Activated CD8-positive, alpha-beta memory T cell treated with anti-CD3 and anti-CD28 coated beads, Interleukin-2, amount 50 U/mL, for 48 hours (primary cell): Measurements from ENCODE around the gene HIVEP3.

ENCODE experiments used
- DNase-seq: peaks from one replicate; pipeline ENCODE4 v3.0.0-alpha.2; 2020

The HIVEP3 gene

DNA sequence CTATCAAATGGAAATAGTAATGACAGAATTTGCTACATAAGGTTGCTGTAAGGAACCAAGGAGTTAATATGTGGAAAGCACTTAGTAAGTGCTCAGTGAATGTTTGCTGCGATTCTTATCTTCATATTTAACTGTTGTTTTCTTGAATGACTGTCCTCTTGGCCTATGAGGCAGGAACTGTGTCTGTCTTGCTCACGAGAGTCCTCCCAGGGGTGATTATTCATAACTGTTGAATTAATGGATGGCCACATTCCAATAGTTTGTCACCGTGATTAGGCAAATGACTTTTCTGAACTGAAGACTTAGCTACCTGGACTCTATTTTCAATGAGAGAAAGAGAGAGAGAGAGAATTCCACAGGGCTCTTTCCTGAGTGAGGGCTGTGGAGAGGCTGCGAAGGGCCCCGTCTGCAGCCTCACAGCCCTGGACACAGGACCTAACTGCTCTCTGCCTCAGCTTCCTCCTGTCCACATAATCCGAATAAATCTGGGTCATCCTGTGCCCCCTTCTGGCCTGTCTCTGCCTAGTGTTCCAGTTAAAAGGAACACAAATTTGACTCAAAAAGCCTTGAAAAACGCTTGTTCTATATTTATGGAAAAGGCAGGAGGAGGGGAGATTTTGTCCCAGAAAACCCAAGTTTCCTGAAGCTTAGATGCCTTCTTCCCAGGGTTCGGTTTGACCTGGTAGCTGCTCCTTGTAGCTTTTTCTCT is 442.7 kb downstream of the HIVEP3 start:
- DNase-seq = no peak

DNA sequence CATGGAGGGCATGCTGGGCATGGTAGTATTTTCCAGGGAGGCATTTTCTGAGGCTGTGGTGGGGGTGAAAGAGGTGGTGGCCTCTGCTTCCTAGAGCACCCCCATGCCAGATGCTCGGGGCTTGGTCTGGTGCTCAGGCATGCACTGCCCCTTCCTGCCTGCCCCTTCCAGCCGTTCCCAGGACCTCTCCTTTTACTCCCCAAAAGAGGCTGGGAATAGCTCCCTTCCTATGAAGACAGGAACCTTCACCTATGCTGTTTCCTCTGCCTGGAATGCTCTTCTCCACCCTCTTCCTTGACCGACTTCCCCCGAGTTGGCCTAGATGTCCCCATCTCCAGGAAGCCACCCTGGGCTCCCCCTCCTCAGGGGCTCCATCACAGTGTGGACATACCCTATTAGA is 443.4 kb downstream of the HIVEP3 start:
- DNase-seq = no peak

DNA sequence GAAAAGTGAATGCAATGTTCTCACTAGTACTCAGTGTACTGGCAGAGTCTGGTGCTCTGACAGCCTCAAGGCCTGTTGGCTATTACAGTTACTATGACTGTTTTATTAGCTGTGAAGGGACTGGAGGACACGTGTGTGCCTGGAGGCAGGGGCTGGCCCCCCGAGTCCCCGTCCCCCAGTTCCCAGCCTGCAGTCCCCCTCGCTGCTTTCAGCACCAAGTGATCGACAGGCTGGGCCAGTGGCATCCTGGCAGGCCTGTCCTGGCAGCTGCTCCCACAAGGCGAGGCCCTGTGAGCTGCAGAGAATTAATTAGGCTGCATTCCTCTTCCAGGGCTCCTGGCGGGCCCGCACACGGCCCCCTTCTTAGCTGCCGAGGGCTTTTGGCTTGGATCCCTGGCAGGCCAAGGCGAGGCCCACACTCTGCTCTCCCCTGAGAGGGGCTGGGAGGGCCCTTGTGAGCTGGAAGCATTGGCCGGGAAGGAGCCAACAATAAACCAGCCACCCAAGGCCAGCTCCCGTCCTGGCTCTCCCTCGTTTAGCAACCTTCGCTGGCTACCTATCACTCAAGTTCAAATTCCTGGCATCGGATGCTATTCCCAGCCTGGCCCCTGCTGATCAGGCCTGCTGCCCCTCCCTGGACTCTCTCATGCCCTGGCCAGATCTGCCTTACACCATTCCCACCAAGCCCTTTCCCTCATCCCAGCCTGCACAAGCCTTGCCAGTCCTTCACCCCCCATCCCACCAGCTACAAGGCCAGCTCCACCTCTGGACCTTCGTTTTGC is 444.0 kb downstream of the HIVEP3 start:
- DNase-seq = no peak

DNA sequence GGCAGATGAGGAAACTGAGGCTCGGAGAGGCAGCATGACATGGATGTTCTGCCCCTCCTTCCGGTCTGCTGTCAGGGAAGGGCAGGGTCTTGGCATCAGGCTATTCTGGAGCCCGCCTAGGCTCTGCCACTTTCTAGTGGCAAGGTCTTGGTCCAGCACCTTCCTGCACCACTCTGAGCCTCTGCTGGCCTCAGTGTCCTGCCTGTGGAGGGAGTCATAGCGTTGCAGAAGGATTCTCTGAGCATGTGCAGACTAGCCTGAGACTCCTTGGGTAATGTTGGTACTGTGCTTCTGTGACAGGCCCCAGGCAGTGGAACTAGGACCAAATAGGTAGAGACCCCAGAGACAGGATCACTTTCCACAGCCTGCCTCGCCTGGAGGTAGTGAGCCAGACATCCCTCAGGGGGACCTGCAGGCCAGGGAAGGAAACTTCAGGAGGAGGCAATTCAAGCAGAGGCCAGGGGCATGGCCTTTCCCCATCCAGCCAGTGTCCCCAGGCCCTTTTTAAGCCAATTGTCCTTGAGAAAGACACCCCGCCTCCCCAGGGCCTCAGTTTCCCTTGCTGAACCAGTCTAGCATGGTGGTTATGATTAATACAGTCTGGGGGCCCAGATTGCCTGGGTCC is 444.9 kb downstream of the HIVEP3 start:
- no peak for DNase-seq

DNA sequence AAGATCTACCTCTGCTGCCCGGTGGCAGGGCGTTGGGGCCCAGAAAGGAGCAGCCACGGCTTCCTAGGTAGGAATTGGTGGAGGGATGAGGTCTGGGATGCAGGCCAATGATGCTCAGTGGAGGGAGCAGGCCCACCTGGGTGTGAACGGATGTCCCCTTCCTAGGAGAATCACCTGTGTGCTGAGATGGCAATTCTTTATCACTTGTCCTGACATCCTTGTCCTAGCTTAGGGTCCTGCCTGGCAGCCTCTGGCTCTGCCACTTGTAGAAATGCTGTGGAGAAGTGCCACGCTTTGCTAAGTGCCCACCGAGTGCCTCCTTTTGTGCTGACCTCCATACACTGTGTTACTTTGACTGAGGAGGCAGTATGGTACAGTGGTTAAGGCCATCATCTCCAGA is 447.1 kb downstream of the HIVEP3 start:
- no peak for DNase-seq

DNA sequence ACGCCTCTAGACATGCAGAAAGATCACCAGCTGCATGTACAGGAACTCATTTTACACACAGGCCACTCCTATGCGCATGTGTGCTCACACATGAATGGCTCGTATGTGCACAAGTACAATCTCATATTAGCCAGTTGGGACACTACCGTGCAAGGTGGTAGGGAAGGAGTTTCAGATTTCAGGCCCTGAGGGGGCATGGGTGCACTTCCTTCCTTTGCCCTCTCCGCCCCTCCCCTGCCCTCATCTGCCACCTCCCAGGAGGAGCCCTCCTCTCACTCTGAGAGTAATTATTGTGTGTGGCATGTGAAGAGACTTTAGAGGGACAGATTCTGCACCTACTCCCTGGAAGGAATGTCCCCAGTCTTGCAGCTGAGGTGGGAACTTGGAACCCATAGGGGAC is 449.0 kb downstream of the HIVEP3 start:
- DNase-seq = no peak

DNA sequence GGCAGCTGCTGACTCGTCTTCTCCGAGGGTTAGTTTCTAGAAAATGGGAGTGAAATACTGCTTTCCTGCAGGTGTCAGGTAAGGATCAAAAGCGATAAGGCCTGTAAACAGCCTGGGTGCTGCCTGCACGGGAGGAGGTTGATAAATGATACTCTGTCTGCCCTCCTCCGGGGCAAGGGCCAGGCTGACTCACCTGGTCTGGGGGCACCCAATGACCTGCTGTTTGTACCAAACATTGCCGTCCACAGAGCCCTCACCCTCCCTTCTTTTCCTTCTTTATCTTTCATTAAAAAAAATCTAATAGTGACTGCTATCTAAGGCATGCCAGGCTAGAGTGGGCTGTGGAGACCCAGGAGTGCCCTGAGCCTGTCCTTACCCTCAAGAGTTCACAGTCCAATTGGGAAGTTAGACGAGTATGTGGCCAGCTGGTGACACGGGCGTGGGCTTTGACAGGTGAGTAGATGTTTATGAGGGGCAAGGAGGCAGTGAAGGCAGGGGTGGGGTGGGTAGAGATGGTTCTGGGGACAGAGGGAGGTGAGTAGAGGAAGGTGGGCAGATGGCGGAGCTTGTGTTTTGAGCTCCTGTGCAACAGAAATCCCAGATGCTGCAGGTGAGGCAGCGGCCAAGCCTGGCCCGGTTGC is 450.5 kb downstream of the HIVEP3 start:
- DNase-seq = no peak

DNA sequence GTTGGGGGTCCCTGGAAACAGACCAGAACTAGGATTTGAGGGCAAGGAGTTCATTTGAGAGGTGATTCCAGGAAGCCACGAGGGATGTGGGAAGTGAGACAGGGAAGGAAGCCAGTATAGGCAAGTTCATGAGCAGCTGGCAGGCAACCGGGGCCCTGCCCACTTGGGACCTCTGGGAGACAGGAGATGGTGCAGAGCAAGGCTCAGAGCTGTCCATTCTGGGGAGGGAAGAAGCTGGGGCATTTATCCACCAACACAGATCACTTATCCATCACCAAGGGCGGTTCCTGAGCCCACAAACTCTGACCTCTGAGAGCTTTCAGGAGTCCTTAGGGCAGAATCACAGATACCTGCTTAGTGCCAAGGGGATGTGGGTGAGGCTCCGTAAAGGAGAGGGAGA is 451.0 kb downstream of the HIVEP3 start:
- no peak for DNase-seq

DNA sequence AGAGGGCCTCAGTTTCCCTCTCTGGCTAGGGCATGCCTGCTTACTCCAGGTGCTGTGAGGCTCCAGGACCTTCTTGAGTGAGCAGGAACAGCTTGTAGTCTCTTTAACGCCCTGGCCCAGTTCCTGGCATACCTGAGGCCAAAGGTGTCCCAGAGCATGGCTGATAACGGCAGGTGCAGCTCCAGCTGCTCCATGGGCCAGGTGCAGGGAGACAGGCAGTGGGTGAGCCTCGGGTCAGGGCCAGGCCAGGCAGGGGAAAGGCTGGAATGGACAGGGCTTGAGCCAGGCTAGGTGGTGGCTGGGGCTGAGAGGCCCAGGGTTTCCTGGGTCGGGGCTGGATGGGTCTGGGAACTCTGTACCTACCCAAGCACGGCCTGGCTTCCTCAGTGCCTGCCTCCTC is 452.6 kb downstream of the HIVEP3 start:
- no peak for DNase-seq

DNA sequence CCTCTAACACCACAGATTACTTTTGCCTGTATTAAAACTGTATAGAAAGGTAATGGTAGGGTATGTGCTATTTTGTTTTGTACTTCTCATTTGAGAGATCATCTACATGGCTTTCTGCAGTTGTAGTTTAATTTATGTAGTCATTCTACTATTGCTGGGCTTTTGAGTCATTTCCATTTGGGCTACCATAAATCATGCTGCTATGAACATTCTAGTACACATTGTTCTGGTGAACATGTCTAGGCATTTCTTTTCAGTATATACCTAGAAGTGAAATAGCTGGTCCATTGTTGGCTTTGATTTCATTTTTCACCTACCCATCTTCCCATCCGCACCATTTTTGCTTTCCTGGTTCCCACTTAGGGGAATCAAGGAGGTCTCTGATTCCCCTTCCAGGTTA is 453.0 kb downstream of the HIVEP3 start:
- no peak for DNase-seq

DNA sequence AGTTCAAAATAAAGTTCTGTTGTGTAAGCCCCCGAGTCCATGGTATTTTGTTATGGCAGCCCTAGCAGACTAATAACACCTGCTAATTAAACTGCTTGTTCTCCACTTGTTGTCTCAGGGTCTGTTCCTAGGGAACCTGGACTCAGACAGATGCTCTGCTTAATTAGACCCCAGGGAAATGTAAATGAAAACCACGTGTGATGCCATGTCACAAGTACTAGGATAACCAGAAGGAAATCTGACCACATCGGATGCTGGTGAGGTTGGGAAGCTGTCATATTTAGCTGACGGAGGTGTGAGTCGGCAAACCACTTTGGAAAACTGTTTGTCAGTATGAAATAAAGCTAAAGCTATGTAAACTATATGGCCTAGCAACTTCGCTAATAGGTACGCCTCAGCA is 453.8 kb downstream of the HIVEP3 start:
- DNase-seq = no peak

DNA sequence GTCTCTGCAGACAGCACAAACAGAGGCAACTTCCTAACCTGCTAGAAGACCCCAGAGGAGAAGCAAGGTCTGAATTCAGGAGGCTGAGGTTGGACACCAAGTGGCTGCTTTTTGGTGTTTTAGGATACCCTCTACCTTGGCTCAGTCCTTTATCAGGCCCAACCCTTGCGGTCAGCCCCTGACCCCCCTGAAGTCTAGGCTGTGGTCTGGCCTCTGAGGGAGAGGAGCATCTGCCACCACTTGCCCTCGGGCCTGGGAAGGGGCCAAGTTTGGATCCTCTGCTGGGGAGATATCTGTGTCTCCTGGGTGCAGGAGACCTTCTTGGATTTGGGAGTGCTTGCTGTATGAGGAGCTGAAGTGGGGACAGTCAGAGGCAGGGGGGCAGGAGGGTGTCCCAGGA is 455.2 kb downstream of the HIVEP3 start:
- DNase-seq = no peak

DNA sequence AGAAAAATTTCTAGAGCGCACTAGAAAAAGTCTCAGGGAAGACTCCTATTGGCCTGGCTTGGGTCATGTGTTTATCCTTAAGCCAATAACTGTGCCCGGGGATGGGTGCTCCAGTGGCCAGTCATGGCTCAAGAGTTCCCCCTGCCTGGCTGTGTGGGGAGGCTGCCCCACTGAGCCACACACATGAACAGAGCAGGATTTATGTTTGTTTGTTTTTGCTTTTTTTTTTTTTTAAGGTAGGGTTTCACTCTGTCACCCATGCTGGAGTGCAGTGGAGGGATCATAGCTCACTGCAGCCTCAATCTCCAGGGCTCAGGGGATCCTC is 456.1 kb downstream of the HIVEP3 start:
- no peak for DNase-seq

DNA sequence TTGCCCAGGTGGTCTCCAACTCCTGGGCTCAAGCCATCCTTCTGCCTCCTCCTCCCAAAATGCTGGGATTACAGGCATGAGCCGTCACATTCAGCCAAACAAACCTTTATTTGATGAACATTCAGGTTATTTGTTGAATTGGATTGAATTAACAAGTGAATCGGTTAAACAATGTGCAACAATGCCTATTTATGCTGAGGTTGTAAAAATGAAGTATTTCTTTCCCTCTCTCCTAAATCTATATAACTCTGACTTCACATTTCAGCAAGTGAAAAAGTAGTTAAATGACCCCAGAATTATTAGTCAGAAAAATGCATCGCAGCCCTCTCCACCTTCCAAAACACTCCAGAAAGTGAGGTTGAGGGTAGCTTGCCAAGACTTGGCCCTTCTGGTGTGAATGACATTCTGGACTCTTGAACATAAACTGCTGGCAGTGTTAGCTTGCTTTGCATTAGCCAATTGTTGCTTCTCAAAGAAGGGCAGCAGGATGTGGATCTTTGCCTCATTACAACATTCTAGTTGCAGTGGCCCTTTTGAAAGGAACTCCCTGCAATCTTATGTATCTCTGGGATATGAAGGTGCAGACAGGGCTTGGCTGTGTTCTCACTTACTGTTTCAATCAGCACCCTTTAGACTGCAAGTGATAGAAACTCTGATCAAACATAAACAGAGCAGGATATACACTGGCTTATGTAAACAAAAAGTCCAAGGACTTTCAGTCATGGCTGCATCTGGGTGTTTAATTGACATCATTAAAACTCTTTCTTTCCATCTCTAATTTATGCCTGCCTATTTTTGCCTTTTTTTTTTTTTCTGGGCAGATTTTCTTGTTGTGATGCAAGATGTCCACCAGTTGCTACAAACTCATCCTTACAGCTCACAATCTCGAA is 456.7 kb downstream of the HIVEP3 start:
- no peak for DNase-seq

DNA sequence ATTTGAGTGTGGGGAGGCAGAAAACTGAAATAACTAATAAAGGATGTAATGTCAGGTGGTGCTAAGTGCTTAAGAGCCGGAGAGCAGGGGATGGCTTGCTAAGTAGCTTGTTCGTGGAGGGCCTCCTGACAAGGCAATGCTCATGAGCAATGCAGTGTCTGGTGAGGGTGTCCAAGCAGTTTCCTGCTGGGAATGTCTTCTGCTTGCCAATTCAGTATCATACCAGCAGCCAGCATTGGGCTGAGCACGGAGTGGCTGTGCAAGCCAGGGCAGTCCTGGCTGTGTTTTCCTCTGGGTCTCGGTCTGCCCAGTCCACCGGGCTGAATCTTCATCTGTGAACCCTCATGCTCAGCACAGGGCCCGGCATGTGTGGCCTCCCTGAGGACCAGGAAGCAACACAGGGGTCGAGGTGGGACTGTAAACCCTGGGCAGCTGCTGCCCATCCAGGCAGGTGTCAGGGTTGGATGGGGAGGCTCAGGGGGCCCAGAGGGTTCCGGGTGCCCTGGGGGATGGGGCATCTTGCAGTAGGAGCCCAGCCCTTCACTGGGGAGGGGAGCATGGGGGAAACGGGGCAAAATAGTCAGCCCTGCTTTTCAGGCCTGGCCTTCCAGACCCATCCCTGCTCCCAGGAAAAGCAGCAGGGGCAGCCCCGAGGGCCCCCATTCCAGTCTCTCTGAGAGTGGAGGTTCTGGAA is 461.7 kb downstream of the HIVEP3 start:
- no peak for DNase-seq
